SKM-1 treated with dmso at 0.1 percent for 144 hours (cell line): ENCODE results near the gene ZBTB8OS.
"Not testable (repeated sequence)": the region's sequence is repeated elsewhere in the genome, so short reads cannot be mapped to it uniquely, and the experiment has no call there.

ENCODE experiments used
- DNase-seq: peaks from one replicate; lab custom pipeline; 2025; ENCODE audit not compliant: unreplicated experiment; lab: John Stamatoyannopoulos, UW

The ZBTB8OS gene

DNA sequence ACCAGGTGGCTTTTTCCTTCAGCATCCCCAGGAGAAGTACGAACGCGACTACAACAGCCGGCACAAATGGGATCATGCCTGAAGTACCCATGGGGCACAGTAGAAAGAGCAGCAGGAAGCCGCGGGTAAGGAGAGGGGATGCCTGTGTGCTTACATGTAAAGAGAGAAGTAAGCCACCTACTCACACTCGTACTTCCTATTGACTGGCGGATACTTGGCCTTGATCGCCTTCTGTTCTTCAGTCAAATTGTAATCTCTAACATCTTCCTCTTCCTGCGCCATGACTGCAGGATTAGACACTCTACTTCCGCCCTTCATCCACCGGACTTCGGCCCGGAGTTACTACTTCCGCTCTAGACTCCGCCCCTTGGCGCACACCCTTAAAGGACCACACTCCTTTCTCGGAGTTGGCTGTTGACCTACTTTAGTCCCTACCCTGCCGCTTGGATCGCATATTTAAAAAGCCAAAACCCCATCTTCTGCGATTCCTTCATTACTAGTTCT is at the start of gene ZBTB8OS:
TSS of gene ZBTB8OS (minus strand) at position 303 of the 504 bp plus-strand sequence. CDS start at position 282, 21 bp downstream.
- peak; percentile 97 for DNase-seq

DNA sequence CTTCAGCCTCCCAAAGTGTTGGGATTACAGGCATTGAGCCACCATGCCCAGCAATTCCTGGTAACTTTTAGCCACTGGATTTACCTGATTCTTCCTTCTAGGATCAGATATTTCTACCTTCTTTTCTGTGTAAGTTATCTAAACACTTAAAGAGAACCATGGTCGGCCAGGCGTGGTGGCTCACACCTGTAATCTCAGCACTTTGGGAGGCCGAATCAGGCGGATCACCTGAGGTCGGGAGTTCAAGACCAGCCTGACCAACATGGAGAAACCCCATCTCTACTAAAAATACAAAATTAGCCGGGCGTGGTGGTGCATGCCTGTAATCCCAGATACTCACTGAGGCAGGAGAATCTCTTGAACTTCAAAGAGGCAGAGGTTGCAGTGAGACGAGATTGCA is 46.6 kb upstream of the ZBTB8OS start:
- not testable (repeated sequence) for DNase-seq

DNA sequence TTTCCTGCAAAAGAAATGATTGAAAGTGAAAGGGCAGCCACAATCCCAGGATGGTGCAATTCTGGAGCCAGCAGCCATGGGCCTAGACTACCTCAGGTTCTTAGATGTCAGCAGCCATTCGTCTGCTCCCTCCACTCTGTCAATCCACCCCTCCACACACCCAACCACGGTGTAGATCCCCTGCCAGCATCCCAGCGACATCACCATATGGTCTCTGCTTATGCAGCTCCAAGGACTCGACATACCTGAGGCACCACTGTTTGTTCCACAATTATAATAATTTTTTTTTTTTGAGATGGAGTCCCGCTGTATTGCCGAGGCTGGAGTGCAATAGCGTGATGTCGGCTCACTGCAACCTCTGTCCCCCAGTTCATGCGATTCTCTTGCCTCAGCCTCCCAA is 45.7 kb upstream of the ZBTB8OS start:
- no peak for DNase-seq

DNA sequence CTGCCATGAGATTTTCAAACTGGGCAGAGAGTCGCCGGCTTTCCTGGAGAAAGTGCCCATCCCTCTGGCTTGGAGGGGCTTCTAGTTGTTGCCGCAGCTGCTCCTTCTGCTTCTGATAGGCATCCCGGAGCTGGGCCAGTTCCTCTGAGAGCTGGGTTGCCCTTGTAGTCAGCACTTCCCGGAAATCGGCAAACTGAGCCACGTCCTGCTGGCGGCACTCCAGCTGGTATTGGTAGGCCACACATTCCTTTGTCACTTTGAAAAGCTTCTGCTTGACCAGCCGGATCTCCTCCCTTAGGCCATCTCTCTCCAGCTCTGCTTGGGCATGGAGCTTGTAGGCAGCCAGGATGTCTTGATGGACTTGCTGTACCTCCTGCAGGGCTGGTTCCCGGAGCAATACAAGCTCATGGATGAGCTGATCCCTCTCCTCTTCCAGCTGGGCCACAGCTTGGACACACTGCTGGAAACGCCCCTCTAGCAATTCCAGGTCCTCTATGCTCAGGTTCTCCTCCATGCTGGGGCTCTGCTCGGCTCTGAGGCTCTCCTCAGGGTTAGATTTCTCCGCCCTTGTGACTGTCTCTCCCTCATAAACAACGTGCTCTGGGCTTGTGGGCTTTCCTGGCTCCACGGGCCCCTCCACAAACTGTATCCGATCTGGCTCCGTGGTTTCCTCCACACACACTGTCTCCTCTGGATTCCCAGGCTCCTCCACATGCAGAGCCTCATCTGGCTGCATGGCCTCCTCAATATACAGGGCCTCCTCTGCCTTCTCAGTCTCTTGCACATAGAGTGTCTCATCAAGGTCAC is 45.0 kb upstream of the ZBTB8OS start:
- peak; percentile 68 for DNase-seq

DNA sequence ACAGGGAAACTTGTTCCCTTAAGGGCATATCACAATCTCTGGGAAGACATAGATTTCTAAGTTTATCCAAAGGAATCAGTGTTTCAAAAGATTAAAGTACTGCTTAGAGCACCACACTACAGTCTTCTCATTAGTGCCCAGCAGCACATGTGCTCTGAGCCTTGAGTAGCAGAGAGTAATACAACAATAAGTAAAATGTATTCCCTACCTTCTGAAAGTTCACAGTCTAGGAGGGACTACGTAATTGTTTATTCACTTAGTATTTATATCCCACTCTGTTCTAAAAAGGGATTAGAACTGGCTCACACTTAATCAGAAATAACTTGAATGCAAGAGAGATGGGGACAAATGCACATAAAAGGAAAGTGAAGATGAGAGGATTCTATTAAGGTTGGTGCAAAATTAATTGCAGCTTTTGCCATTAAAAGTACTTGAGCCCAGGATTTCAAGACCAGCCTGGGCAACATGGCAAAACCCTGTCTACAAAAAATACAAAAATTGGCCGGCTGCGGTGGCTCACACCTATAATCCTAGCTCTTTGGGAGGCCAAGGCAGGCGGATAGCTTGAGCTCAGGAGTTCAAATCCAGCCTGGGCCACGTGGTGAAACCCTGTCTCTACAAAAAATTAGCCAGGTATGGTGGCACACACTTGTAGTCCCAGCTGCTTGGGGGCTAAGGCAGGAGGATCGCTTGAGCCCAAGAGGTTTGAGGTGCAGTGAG is 43.3 kb upstream of the ZBTB8OS start:
- no peak for DNase-seq

DNA sequence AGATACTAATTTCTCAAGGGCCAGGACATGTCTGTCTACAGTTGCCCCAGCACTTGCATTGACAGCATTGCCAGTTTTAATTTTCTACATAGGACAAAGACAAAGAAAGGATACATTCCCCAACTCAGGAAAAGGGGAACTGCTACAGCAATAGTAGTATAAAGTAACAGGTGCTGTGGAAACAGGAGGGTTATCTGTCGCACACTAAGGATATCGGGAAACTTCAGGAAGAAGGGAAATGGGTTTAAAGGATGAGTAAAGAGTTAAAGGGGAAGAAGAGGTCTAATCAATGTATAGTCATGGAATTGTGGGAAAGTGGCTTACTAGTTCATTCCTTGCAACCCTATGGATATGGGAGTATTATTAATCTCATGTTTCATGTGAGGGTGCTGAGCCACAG is 36.0 kb upstream of the ZBTB8OS start:
- DNase-seq = no peak

DNA sequence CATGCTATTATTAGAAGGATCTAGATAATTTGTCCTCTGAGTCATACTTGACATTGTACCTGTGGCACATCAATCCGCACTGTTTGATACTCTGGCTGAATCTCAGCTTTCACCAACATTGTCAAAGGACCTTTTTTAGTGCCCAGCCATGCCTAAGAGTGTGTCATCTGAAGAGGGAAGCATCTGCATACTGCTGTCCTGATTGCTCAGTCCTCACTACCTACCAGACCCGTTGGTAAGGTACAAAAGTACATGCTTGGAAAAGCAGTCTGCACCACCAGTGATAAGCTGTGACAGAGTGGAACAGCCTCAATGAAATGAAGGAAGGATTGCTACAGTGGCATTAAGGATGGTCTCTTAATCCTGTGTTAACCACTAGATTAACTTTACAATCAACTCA is 35.1 kb upstream of the ZBTB8OS start:
- DNase-seq = no peak

DNA sequence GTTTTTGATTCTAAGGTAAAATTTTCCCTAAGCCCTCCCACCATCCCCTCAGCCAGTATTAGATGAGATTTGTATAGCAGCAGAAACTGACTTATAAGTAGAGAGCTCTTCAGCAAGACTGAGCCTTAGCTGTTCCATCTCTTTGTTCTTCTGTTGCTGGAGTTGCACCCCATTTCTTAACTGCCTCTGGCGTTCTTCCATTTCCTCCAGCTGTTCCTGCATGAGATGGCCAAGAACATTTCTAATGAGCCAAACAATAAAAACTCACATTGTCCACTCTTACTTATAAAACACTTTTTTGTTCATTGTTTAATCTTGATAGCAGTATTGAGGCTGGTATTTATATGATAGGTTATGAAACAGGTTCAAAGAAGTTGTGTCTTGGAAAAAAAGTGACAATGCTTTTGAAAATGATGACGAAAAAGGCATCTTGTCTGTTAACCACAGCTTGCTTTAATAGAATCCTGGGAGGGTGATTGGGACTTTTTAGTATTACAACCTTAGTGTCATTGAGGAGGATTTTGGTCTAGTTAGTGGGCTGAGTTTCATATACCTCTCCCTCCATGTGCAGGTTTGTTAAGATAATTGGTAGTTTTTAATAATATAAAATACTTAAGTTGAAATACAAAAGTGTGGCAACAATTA is 33.9 kb upstream of the ZBTB8OS start:
- no peak for DNase-seq

DNA sequence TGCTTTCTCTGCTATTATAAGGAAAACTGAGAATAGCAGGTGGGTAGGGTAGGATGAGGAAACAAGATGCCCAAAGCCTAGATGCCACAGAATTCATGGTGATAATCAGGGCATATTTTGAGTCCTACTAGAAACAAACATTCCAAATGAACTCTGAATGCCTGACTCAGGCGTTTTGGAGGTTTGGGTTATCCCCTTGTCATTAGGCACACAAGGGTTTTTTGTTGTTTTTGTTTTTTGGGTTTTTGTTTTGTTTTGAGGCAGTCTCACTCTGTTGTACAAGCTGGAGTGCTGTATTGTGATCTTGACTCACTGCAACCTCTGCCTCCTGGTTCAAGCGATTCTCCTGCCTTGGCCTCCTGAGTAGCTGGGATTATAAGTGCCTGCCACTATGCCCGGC is 33.0 kb upstream of the ZBTB8OS start:
- DNase-seq = no peak

DNA sequence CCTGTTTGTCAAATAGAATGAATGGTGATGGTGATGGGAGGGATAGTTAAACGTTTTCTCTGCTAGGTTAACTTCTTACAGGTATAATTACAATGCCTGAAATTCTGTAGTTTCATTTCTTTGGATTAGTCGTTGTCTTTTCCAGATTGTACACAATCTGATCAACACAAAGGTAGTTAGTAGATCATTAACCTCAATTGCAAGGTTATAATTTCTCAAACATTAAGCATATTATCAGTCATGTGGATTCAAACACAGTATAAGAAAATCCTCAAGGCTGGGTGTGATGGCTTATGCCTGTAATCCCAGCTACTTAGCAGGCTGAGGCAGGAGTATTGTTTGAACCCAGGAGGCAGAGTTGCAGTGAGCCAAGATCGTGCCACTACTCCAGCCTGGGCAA is 31.6 kb upstream of the ZBTB8OS start:
- no peak for DNase-seq

DNA sequence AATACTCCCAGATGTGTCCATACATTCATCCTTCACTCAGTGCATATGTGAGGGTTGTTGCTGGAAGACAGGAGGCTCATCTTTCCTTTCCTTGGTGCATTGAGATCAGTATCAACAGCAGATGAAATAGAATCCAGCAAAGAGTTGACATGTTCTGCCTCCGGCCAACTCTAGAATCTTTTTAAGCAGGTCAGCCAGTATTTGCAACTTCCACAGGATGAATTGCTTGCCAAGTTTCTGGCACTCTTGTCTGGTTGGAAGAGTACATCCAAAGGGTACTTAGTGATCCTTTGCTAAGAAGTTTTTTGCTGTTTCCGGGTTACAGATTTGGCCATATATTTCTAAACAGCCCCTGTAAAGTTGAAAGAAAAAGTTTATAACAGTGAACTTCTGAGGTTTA is 31.2 kb upstream of the ZBTB8OS start:
- DNase-seq = no peak

DNA sequence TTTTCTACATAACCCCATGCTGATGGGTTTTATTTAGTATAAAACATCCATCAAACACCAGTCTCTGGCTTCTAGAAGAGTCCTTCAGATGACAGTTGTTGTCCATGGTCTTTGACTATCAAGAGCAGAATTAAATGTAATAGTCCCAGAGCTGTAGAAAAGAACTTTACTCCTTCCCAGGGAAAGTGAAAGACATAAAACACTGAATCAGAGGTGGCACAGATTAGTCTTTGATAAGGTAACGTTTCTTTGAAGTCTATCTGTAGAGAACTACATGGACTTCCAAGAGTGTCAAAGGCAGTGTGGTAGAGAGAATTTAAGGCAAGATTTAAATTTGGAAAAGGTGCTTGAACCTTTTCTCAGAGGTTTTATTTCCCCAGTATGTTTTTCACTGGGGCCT is 30.3 kb upstream of the ZBTB8OS start:
- DNase-seq = no peak

DNA sequence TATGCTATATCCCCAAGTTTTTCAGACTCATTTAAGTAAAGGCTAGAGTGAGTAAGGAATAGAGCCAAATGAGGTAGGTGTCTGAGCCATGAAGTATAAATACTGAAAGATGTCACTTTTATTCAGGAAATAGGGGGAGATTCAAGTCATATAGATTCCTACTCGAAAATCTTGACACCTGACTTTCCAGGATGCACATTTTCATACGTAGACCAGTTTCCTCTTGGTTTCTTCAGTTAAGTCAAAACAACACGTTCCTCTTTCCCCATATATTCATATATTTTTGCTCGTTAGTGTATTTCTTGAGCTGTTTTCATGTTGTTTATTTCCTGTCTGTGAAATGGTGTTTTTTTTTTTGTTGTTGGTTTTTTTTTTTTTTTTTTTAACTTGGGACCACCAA is 29.6 kb upstream of the ZBTB8OS start:
- DNase-seq = not testable (repeated sequence)

DNA sequence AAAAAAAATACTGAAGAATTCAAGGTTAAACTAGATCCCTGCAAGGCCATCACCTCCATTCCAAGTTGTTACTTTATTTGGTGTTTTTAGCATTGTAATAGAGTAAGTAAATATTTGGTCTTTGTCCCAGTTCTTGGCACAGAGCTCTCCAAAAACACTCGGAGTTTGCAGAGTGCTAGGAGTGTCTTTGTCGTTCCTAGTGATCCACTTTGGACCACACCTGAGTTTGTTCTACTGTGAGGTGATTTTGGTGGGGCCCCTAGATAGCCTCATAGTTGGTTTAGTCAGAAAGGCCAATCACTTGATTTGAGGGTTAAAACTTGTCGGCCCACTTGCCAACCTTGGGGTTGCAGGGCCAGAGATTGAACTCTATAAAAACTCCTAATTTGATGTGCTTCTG is 26.6 kb upstream of the ZBTB8OS start:
- DNase-seq = no peak

DNA sequence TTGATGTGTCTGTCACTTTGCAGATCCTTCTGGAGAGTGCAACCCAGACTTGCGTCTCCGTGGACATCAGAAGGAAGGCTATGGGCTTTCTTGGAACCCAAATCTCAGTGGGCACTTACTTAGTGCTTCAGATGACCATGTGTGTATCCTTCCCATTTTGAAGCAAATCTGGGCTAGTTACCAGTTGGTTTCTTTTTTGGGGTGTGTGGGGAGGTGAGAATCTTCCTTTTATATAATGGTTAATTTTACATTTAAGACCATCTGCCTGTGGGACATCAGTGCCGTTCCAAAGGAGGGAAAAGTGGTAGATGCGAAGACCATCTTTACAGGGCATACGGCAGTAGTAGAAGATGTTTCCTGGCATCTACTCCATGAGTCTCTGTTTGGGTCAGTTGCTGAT is 18.4 kb upstream of the ZBTB8OS start:
- not testable (repeated sequence) for DNase-seq

DNA sequence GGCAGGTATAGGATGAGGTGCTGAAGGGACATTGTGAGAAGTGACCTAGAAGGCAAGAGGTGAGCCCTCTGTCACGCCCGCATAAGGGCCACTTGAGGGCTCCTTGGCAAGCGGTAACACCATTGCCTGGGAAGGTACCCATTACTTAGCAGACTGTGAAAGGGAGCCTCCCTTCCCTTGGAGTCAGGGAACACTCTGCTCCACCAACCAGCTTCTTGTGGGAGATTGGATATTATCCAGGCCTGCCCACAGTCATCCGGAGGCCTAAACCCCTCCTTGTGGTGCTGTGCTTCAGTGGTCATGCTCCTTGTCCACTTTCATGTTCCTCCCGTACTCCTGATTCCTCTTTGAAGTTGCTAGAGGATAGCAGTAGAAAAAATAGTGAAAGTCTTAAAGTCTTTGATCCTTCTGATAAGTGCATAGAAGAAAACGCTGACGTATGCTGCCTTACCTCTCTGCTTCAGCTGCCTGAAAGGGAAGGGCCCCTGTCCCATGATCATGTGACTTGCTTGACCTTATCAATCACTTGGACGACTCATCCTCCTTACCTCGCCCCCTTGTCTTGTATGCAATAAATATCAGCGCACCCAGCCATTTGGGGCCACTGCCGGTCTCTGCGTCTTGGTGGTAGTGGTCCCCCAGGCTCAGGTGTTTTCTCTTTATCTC is 16.7 kb upstream of the ZBTB8OS start:
- DNase-seq = no peak

DNA sequence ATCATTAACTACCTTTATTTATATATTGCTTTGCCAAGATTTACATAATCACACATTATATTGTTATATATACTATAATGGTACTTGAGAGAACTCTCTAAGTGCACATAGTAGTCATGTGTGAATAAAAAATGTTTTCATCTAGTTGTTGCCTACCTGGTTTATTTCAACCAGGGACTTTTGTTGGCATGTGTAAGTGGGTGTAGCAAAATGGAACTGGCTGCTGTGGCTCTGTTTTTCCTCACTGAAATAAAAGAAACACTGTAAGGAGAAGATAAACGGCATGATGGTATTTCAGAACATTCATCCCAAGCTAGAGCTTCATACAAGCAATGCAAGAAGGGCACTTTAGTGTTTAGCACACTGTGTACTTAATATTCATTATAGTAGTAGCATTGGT is 15.6 kb upstream of the ZBTB8OS start:
- DNase-seq = no peak

DNA sequence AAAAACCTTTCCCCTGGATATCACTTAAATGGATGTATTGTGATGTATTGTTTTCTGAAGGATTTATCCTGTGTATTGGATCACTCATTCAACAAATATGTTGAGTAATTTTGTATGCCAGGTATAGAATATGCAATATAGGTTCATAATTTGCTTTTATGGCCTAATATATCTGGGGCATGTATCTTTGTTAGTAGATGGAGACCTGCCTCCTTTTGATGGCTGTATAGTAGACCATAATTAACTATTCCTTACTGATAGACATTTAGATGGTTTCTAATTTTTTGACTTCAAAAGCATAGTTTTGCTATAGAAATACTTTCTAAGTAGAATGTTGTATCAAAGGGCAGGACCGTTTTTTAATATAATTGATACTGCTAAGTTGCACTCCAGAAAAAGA is 9.2 kb upstream of the ZBTB8OS start:
- no peak for DNase-seq

DNA sequence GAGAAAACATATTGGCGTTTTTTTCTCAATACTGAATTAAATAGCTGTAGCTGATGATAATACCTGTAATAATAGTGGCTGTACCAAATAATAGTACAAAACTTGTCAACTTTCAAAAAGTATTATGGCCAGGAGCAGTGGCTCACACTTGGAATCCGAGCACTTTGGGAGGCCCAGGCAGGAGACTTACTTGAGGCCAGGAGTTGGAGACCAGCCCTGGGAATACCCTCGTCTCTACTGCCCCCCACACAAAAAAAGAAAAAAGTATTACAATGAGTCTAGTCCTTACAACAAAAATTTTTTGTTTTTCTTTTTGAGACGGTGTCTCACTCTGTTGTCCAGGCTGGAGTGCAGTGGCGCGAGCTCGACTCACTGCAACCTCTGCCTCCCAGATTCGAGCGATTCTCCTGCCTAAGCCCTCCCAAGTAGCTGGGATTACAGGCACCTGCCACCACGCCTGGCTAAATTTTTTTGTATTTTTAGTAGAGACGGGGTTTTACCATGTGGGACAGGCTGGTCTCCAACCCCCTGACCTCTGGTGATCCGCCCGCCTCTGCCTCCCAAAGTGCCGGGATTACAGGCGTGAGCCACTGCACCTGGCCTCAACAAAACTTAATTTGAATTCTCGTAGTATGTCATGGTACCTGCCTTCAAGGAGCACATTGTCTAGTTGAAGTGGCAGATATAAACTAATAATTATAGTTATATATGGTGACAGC is 2.1 kb upstream of the ZBTB8OS start:
- DNase-seq = no peak

DNA sequence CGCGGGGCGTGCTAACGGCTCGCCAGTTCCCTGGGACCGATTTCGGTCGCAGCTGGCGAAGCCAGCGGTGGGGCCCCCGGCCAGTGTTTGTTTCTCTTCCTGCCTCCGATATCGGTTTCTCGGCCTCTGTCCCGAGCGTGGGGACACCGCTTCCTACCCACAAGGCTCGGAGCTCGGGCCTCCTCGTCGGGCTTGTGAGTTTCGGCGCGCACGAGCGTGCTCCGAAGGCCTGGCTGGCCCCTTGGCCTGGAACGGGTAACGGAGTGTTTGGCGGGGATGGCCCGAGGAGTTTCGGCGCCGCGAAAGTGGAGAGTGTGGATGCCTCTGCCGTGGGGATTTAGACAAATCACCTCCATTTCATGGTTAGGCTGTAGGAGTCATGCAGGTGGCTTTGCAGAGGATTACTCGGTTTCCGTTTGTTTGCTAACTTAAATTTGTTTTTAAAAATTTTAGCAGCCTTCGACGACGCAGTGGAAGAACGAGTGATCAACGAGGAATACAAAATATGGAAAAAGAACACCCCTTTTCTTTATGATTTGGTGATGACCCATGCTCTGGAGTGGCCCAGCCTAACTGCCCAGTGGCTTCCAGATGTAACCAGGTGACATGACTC is 1.2 kb upstream of the ZBTB8OS start:
- DNase-seq = no peak
